NB4 (cell line): ENCODE results near the gene HOXC4.
A peak's percentile ranks its signal among the peaks of the same experiment; 100 is the strongest.

Experiments used
- DNase-seq: peaks from one replicate; pipeline ENCODE4 v3.0.0; 2010; ENCODE audit warnings: low read depth
- H3K4me3 ChIP-seq: one replicate; pipeline ENCODE4 v1.5.1; 2011; ENCODE audit warnings: mild to moderate bottlenecking, low read depth, low read length, moderate library complexity
- MYC ChIP-seq: IDR thresholded peaks from 2 replicates; pipeline ENCODE4 v1.6.1; 2011; ENCODE audit warnings: low read depth, low read length
- POLR2A ChIP-seq: IDR thresholded peaks from 2 replicates; pipeline ENCODE4 v1.6.1; 2011; ENCODE audit warnings: mild to moderate bottlenecking; ENCODE audit not compliant: insufficient read length; ENCODE audit errors: extremely low read depth
- TF ChIP-seq, protein P1 (sequence below): IDR thresholded peaks from one replicate; pipeline ENCODE4 v1.5.1; 2012; ENCODE audit warnings: low read depth, low read length
- TF ChIP-seq, protein P2 (sequence below): IDR thresholded peaks from 2 replicates; pipeline ENCODE4 v1.6.1; 2011; ENCODE audit warnings: low read depth, low read length

HOXC4 gene

GRCh38 chr12:54053003-54053750, 458 bp upstream of the HOXC4 start:
- H3K4me3 ChIP-seq: no peak overlapping the region
- no peak for TF ChIP-seq POLR2A
- TF ChIP-seq, protein P1, sequence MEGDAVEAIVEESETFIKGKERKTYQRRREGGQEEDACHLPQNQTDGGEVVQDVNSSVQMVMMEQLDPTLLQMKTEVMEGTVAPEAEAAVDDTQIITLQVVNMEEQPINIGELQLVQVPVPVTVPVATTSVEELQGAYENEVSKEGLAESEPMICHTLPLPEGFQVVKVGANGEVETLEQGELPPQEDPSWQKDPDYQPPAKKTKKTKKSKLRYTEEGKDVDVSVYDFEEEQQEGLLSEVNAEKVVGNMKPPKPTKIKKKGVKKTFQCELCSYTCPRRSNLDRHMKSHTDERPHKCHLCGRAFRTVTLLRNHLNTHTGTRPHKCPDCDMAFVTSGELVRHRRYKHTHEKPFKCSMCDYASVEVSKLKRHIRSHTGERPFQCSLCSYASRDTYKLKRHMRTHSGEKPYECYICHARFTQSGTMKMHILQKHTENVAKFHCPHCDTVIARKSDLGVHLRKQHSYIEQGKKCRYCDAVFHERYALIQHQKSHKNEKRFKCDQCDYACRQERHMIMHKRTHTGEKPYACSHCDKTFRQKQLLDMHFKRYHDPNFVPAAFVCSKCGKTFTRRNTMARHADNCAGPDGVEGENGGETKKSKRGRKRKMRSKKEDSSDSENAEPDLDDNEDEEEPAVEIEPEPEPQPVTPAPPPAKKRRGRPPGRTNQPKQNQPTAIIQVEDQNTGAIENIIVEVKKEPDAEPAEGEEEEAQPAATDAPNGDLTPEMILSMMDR: no peak
- peak; percentile 25 for DNase-seq

GRCh38 chr12:54054742-54055194, 1.1 kb downstream of the HOXC4 start:
- TF ChIP-seq POLR2A (no peak), MYC (no peak)
- TF ChIP-seq, protein P1: no peak
- TF ChIP-seq, protein P2, sequence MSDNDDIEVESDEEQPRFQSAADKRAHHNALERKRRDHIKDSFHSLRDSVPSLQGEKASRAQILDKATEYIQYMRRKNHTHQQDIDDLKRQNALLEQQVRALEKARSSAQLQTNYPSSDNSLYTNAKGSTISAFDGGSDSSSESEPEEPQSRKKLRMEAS: no peak
- no peak overlapping the region for H3K4me3 ChIP-seq

GRCh38 chr12:54055552-54055951, 1.9 kb downstream of the HOXC4 start:
- no peak overlapping the region for H3K4me3 ChIP-seq
- DNase-seq: no peak
- TF ChIP-seq POLR2A (no peak), MYC (no peak)
- TF ChIP-seq, protein P2: no peak
- TF ChIP-seq, protein P1: no peak

More at GRCh38 chr12:54054742-54055194, 1.1 kb downstream of the HOXC4 start:
- no peak for DNase-seq

- H3K4me3 ChIP-seq: no peak overlapping the region
- no peak for DNase-seq
- TF ChIP-seq MYC: no peak
- TF ChIP-seq, protein P2: no peak
- TF ChIP-seq, protein P1: no peak
- no peak for TF ChIP-seq POLR2A
Observed at GRCh38 chr12:54056110-54056509, 2.5 kb downstream of the HOXC4 start.

DNA sequence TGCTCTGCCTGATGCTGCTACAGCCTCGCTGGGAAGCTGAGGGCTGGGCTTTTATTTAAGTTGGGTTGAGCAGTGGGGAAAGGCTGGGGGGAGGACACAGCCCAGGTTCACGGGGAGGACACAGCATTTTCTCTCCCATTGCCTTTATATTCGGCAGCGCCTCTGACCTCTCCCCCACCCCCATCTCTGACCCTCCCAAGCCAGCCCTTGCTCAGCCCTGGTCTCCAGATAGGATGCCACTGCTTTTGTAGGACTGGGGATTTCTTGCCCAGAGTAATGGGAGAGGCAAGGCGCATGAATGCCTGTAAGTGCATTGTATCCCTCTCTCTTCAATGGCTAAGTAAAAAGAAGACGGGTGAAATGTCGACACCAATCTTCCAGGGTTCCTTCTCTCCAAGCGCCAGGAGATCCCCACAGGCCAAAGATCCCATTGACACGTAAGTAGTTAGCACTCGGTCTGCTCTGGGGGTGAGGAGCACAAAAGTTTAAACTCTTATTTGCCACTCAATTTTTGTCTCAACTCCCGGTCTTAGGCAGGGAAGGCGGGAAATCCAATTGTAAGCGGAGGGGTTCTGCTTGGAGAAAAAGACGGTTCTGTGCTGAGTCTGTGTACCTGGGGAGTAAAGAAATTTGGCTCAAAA, 4.6 kb downstream of the HOXC4 start:
- TF ChIP-seq MYC: no peak
- no peak overlapping the region for H3K4me3 ChIP-seq
- DNase-seq: no peak

DNA sequence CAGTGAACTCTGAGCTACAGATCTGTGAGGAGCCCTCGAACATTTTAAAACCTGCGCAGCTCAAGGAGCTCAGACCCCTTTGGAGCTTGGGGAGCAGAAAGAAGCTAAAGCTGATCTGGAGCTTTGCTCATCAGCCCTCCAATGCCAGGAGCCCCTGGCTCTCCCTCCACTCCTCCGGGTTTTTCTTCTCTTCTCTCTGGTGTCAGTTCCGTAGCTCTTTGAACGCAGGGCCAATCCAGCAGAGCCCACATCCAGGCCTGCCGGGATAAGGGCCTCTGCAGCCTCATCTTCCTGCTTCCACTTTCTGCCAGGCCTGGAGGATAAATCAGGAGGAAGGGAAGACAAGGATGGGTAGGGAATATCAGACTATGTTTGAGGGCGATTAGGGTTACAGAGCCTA, 6.0 kb downstream of the HOXC4 start:
- H3K4me3 ChIP-seq: no peak overlapping the region
- no peak for DNase-seq
- TF ChIP-seq MYC (no peak), POLR2A (no peak)
- TF ChIP-seq, protein P2: no peak
- TF ChIP-seq, protein P1: no peak
